ENCODE measurements around the gene PORCN. TPM values are rescaled to one million over a fixed set of nuclear protein-coding genes. Genes with fewer than 3 reads are reported as not detected.

PORCN gene
- total and polyA plus RNA-seq, 2 of the 13 experiments (the other 11 are each of a cell fraction or from before 2014, with no cell fraction given), result 3.9 to 5.8 TPM

- Histone ChIP-seq H3K27ac (ENCODE audit: extremely low read length, insufficient read depth, low read length) (no peak overlapping the region), H3K4me3 (replicated peaks in 1 of 3; ENCODE audit: insufficient read depth in 1 of 3, low read depth in 2 of 3, low read length in 3 of 3) (no peak overlapping the region), H4K20me1 (ENCODE audit: insufficient read depth, low read length) (no peaks in the 10 kb centered on the region), H3K9me3 (ENCODE audit: low read length) (no peaks in the 10 kb centered on the region), H3K79me2 (ENCODE audit: insufficient read depth, low read length) (no peaks in the 10 kb centered on the region), H3K36me3 (replicated peaks in 1 of 2; ENCODE audit: control insufficient read depth in 1 of 2, insufficient read depth in 2 of 2, low read length in 2 of 2) (no peaks in the 10 kb centered on the region), H3K4me2 (ENCODE audit: low read depth, low read length) (no peak overlapping the region), H3K9ac (ENCODE audit: insufficient read depth, low read depth, low read length) (no peak overlapping the region), H3K27me3 (ENCODE audit: control insufficient read depth in 1 of 2, insufficient read depth in 2 of 2, low read length in 2 of 2) (no peaks in the 10 kb centered on the region), H3K4me1 (ENCODE audit: insufficient read depth, low read length) (peaks cover 19% of the 10 kb centered on the region), H2AFZ (ENCODE audit: low read length) (no peak overlapping the region)
- ChIA-PET POLR2A (no interaction called here), CTCF (ENCODE audit: low intra/inter-chr PET ratio, low total read pairs) (no interaction called here)
- BruUV-seq (replicated peaks), result no TSS peak
- intact Hi-C loops (cut with micrococcal nuclease; ENCODE audit: unreplicated experiment), result loop anchor here (10.0 kb wide), 1 partner anchor 405 kb away; no protein-coding TSS in a partner anchor
- in situ Hi-C loops (cut with HindIII; ENCODE audit: extremely low pct_ligation_motif_present, low pct_unique_long_range_greater_than_20kb), result loop anchor here (5.0 kb wide), 1 partner anchor 408 kb away; no protein-coding TSS in a partner anchor
- WGBS (ENCODE audit: low lambda C conversion rate), result 20% methylated on average over 2 of the region's 2 CpGs
- no peak for FAIRE-seq
- ATAC-seq, result no peak
- TF ChIP-seq PCBP2 (optimal IDR thresholded peaks at IDR 0.05; ENCODE audit: low read depth, low read length, poor library complexity, severe bottlenecking), result no peak
- DNase-seq (ENCODE audit: low spot score), result no peak
Measured at GRCh38 chrX:48489892-48490291, 18.9 kb upstream of the PORCN start.

- no peak for FAIRE-seq
- Histone ChIP-seq H3K4me3 (replicated peaks in 1 of 3; ENCODE audit: insufficient read depth in 1 of 3, low read depth in 2 of 3, low read length in 3 of 3) (no peak overlapping the region), H3K4me1 (ENCODE audit: insufficient read depth, low read length) (peaks cover 26% of the 10 kb centered on the region), H3K9me3 (ENCODE audit: low read length) (no peaks in the 10 kb centered on the region), H4K20me1 (ENCODE audit: insufficient read depth, low read length) (no peaks in the 10 kb centered on the region), H3K4me2 (ENCODE audit: low read depth, low read length) (no peak overlapping the region), H3K79me2 (ENCODE audit: insufficient read depth, low read length) (no peaks in the 10 kb centered on the region), H3K27me3 (ENCODE audit: control insufficient read depth in 1 of 2, insufficient read depth in 2 of 2, low read length in 2 of 2) (no peaks in the 10 kb centered on the region; a peak in 1 of 5 replicates), H2AFZ (ENCODE audit: low read length) (no peak overlapping the region), H3K9ac (ENCODE audit: insufficient read depth, low read depth, low read length) (no peak overlapping the region), H3K36me3 (replicated peaks in 1 of 2; ENCODE audit: control insufficient read depth in 1 of 2, insufficient read depth in 2 of 2, low read length in 2 of 2) (no peaks in the 10 kb centered on the region), H3K27ac (ENCODE audit: extremely low read length, insufficient read depth, low read length) (no peak overlapping the region)
- POLR2A ChIA-PET, result no interaction called here
- DNase-seq (ENCODE audit: low spot score), result no peak
- in situ Hi-C loops (cut with HindIII; ENCODE audit: extremely low pct_ligation_motif_present, low pct_unique_long_range_greater_than_20kb) (loop anchor here (5.0 kb wide), 1 partner anchor 408 kb away; no protein-coding TSS in a partner anchor), intact Hi-C loops (cut with micrococcal nuclease; ENCODE audit: unreplicated experiment) (loop anchor here (10.0 kb wide), 1 partner anchor 406 kb away; no protein-coding TSS in a partner anchor)
- 73% methylated on average over 2 of the region's 8 CpGs for WGBS (ENCODE audit: low lambda C conversion rate)
- TF ChIP-seq CSRNP1 (CRISPR knock-in tag; IDR thresholded peaks at IDR 0.05), result no peak
- no peak for TF ChIP-seq SPEN (CRISPR knock-in tag; IDR thresholded peaks at IDR 0.05; ENCODE audit: low read depth)
- no peak for TF ChIP-seq HOXA5 (CRISPR knock-in tag; IDR thresholded peaks at IDR 0.05)
- TF ChIP-seq ISX (CRISPR knock-in tag; conservative IDR thresholded peaks at IDR 0.05), result no peak
- TF ChIP-seq REPIN1 (CRISPR knock-in tag; IDR thresholded peaks at IDR 0.05; ENCODE audit: borderline replicate concordance, low read depth), result no peak
- TF ChIP-seq ZNF788 (CRISPR knock-in tag; IDR thresholded peaks at IDR 0.05; ENCODE audit: borderline replicate concordance), result no peak
- BruUV-seq (replicated peaks), result no TSS peak
- no peak for ATAC-seq
- CTCF ChIA-PET (ENCODE audit: low intra/inter-chr PET ratio, low total read pairs), result no interaction called here
Measured at GRCh38 chrX:48490661-48491060, 18.1 kb upstream of the PORCN start.

All from HepG2 (cell line).